ENCODE measurements around the gene PDE4B. TPM values are rescaled to one million over a fixed set of nuclear protein-coding genes. Genes with fewer than 3 reads are reported as not detected.

Gene PDE4B
- total and polyA plus RNA-seq, 10 of the 15 experiments (the other 5 are each of a cell fraction or from before 2014, with no cell fraction given): 3.0 to 13.2 (median 5.7) TPM

GRCh38 chr1:65980237-65980636 is 187.5 kb downstream of the PDE4B start:
- no peaks in the 10 kb centered on the region for H3K36me3 ChIP-seq (ENCODE audit: control insufficient read depth in 2 of 2, insufficient read depth in 2 of 2, low read length in 1 of 2)
- in situ Hi-C loops (cut with MboI): no loop called here
- no peak overlapping the region for H3K4me3 ChIP-seq
- WGBS (ENCODE audit: insufficient coverage, insufficient replicate concordance, low lambda C conversion rate, missing lambda C conversion rate): 0% methylated on average over 2 of the region's 2 CpGs
- POLR2A ChIA-PET: no interaction called here
- H2AFZ ChIP-seq (ENCODE audit: control insufficient read depth, low read depth, low read length): no peak overlapping the region
- no peak overlapping the region for H3K4me2 ChIP-seq (ENCODE audit: control insufficient read depth, insufficient read depth)
- RAD21 ChIA-PET (ENCODE audit: unreplicated experiment): no interaction called here
- H3K27ac ChIP-seq (ENCODE audit: control insufficient read depth, insufficient read depth): no peak overlapping the region
- H3K4me1 ChIP-seq (ENCODE audit: control insufficient read depth, insufficient read depth, low read length): no peaks in the 10 kb centered on the region
- no peaks in the 10 kb centered on the region; the same call in 2 of the 3 replicates for H3K9me3 ChIP-seq (replicated peaks; ENCODE audit: control insufficient read depth, insufficient read depth, low read length)
- no TSS peak for BruUV-seq (replicated peaks)
- no peak overlapping the region for H3K9ac ChIP-seq (ENCODE audit: control insufficient read depth, insufficient read depth, low read length)
- H4K20me1 ChIP-seq (ENCODE audit: control insufficient read depth, insufficient read depth): no peaks in the 10 kb centered on the region
- SMC1A ChIA-PET (ENCODE audit: uncharacterized antibody, unreplicated experiment): interaction anchor here (1.2 kb wide), 1 partner anchor 12 kb away, joined by 3 read pairs; no protein-coding TSS in a partner anchor
- no peaks in the 10 kb centered on the region for H3K27me3 ChIP-seq (replicated peaks in 1 of 2; ENCODE audit: control insufficient read depth in 2 of 2, insufficient read depth in 2 of 2, low read length in 1 of 2)
- CTCF ChIA-PET: no interaction called here
- no peak for TF ChIP-seq HCFC1 (IDR thresholded peaks at IDR 0.05; ENCODE audit: low read length)
- TF ChIP-seq, protein P1, sequence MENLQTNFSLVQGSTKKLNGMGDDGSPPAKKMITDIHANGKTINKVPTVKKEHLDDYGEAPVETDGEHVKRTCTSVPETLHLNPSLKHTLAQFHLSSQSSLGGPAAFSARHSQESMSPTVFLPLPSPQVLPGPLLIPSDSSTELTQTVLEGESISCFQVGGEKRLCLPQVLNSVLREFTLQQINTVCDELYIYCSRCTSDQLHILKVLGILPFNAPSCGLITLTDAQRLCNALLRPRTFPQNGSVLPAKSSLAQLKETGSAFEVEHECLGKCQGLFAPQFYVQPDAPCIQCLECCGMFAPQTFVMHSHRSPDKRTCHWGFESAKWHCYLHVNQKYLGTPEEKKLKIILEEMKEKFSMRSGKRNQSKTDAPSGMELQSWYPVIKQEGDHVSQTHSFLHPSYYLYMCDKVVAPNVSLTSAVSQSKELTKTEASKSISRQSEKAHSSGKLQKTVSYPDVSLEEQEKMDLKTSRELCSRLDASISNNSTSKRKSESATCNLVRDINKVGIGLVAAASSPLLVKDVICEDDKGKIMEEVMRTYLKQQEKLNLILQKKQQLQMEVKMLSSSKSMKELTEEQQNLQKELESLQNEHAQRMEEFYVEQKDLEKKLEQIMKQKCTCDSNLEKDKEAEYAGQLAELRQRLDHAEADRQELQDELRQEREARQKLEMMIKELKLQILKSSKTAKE (IDR thresholded peaks at IDR 0.05; ENCODE audit: low read depth, poor library complexity, severe bottlenecking): no peak
- no peak for TF ChIP-seq KDM1A (IDR thresholded peaks at IDR 0.05; ENCODE audit: borderline replicate concordance)
- no peak for TF ChIP-seq BCL11A (IDR thresholded peaks at IDR 0.05; ENCODE audit: low read depth, low read length)
- no peak for TF ChIP-seq SMARCA5 (IDR thresholded peaks at IDR 0.05)
- TF ChIP-seq RFX5 (IDR thresholded peaks at IDR 0.05; ENCODE audit: low read depth, low read length): no peak
- no peak for TF ChIP-seq CUX1 (IDR thresholded peaks at IDR 0.05; ENCODE audit: insufficient replicate concordance, low read depth, low read length)
- TF ChIP-seq, protein P2, sequence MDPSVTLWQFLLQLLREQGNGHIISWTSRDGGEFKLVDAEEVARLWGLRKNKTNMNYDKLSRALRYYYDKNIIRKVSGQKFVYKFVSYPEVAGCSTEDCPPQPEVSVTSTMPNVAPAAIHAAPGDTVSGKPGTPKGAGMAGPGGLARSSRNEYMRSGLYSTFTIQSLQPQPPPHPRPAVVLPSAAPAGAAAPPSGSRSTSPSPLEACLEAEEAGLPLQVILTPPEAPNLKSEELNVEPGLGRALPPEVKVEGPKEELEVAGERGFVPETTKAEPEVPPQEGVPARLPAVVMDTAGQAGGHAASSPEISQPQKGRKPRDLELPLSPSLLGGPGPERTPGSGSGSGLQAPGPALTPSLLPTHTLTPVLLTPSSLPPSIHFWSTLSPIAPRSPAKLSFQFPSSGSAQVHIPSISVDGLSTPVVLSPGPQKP (IDR thresholded peaks at IDR 0.05; ENCODE audit: low read depth, low read length): no peak
- no peak for TF ChIP-seq JUNB (IDR thresholded peaks at IDR 0.05)
- no peak for TF ChIP-seq BHLHE40 (IDR thresholded peaks at IDR 0.05; ENCODE audit: borderline replicate concordance in 1 of 2, low read depth in 2 of 2, low read length in 1 of 2)
- no peak for TF ChIP-seq BACH1 (IDR thresholded peaks at IDR 0.05; ENCODE audit: borderline replicate concordance)
- TF ChIP-seq CHD1 (IDR thresholded peaks at IDR 0.05; ENCODE audit: low read depth, low read length): no peak
- TF ChIP-seq POLR2AphosphoS2 (IDR thresholded peaks at IDR 0.05; ENCODE audit: low read depth, low read length): no peak
- no peak for TF ChIP-seq ETV6 (conservative IDR thresholded peaks at IDR 0.05 in 1 of 2, IDR thresholded peaks at IDR 0.05 in 1 of 2; ENCODE audit: borderline replicate concordance in 1 of 2, low read depth in 1 of 2)
- TF ChIP-seq NR2F1 (conservative IDR thresholded peaks at IDR 0.05): no peak
- TF ChIP-seq POLR2A (IDR thresholded peaks at IDR 0.05; ENCODE audit: low read depth, low read length): no peak
- no peak for TF ChIP-seq FOXK2 (IDR thresholded peaks at IDR 0.05)
- FAIRE-seq: no peak
- intact Hi-C loops (cut with micrococcal nuclease; ENCODE audit: unreplicated experiment): no loop called here
- ATAC-seq: no peak
- no peaks in the 10 kb centered on the region for H3K79me2 ChIP-seq (ENCODE audit: control insufficient read depth, insufficient read depth, low read length)
- DNase-seq (ENCODE audit: low read depth, low spot score): no peak

All from GM12878 (cell line).